Testis (tissue), 3 donors: ENCODE data around the gene MRM1. TPM values are rescaled to one million over a fixed set of nuclear protein-coding genes. Genes with fewer than 3 reads are reported as not detected.

Source experiments
- DNase-seq: peaks from one replicate; pipeline ENCODE4 v3.0.0-alpha.2; 2019
- H3K27ac ChIP-seq, 2 donors: fragments of 200-600 bp; sonication (generic); one replicate each; pipeline ENCODE4 v1.5.1; 2019
- H3K27me3 ChIP-seq: fragments of 200-600 bp; sonication (generic); one replicate; pipeline ENCODE4 v1.5.1; 2019
- H3K36me3 ChIP-seq: fragments of 200-600 bp; sonication (generic); one replicate; pipeline ENCODE4 v1.5.1; 2017; ENCODE audit warnings: low read depth; ENCODE audit errors: missing control alignments
- H3K4me1 ChIP-seq: fragments of 200-600 bp; sonication (generic); one replicate; pipeline ENCODE4 v1.5.1; 2019
- H3K4me3 ChIP-seq, 2 donors: fragments of 200-600 bp; sonication (generic); one replicate each; pipeline ENCODE4 v1.5.1; 2017 to 2019
- H3K9me3 ChIP-seq: fragments of 200-600 bp; sonication (generic); one replicate; pipeline ENCODE4 v1.5.1; 2017
- POLR2A ChIP-seq: fragments of 450-650 bp; IDR thresholded peaks from one replicate; pipeline ENCODE4 v1.6.1; 2017; ENCODE audit warnings: antibody characterized with exemption, mild to moderate bottlenecking, moderate library complexity
- WGBS, 2 donors: methylation state at CpG; one replicate each; pipeline ENCODE4 v1.1.5; 2018; 5-methylcytosine and 5-hydroxymethylcytosine counted together
- intact Hi-C: fragments of 100-400 bp; cut with DNase I; formaldehyde crosslinking; loops from one replicate; pipeline ENCODE4 v1.15.1; 2023; ENCODE audit warnings: low total_unique reads
- polyA plus RNA-seq: library from polyadenylated mRNA; stranded (reverse); fragments of 350-450 nt; fragmentation: Illumina TruSeq; extraction: RNeasy Lipid Tissue Mini Kit (QIAGEN cat#74804); gene quantifications from one replicate; pipeline ENCODE4 v1.2.3, GENCODE V29; 2014; ENCODE audit warnings: low read depth, low replicate concordance; ENCODE audit not compliant: insufficient read depth
- total RNA-seq, 2 donors: library from RNA; depleted of rRNA; stranded (reverse); fragments of >200 nt; gene quantifications; one replicate each; pipeline ENCODE4 v1.2.3, GENCODE V29; 2016
- TF ChIP-seq, protein P1 (sequence below), 3 experiments: fragments of 450-650 bp in 2 of 3; fragments of 200-600 bp in 1 of 3; sonication (generic) in 1 of 3; IDR thresholded peaks; one replicate each; pipeline ENCODE4 v1.5.1; 2016 to 2019; ENCODE audit warnings: antibody characterized with exemption in 3 of 3, mild to moderate bottlenecking in 2 of 3, moderate library complexity in 1 of 3

Gene MRM1
- total and polyA plus RNA-seq, 3 donors from 2014 or later, result 4.4 to 8.1 (median 7.6) TPM

DNA sequence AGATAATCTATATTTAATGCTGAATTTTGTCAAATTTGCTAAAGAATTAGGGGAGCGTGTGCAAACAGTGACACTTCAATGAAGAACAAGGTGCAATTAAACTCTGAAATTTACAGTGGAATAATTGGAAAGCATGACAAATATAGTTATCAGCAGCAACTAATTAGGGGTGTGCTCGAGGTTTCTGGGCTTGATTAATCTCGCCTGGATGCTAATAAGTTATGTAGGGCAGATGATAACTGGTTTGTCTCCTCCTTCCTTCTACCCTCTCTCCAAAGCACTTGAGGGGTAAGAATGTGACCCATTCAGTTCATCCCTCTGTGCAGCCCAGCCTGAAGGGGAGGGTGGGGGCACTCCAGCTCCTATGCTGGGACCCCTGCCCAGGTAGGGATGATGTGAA is 21.9 kb downstream of the MRM1 start:
- WGBS, 2 donors, result 64 to 83% methylated on average over 3 of the region's 3 CpGs
- no peaks in the 10 kb centered on the region for H3K36me3 ChIP-seq
- H3K4me1 ChIP-seq, result no peaks in the 10 kb centered on the region
- no peaks in the 10 kb centered on the region for H3K27me3 ChIP-seq
- DNase-seq, result no peak
- H3K9me3 ChIP-seq, result no peaks in the 10 kb centered on the region
- no peak overlapping the region for H3K4me3 ChIP-seq
- no peak overlapping the region for H3K27ac ChIP-seq
- intact Hi-C loops, result no loop called here
- TF ChIP-seq, protein P1, sequence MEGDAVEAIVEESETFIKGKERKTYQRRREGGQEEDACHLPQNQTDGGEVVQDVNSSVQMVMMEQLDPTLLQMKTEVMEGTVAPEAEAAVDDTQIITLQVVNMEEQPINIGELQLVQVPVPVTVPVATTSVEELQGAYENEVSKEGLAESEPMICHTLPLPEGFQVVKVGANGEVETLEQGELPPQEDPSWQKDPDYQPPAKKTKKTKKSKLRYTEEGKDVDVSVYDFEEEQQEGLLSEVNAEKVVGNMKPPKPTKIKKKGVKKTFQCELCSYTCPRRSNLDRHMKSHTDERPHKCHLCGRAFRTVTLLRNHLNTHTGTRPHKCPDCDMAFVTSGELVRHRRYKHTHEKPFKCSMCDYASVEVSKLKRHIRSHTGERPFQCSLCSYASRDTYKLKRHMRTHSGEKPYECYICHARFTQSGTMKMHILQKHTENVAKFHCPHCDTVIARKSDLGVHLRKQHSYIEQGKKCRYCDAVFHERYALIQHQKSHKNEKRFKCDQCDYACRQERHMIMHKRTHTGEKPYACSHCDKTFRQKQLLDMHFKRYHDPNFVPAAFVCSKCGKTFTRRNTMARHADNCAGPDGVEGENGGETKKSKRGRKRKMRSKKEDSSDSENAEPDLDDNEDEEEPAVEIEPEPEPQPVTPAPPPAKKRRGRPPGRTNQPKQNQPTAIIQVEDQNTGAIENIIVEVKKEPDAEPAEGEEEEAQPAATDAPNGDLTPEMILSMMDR (IDR thresholded peaks at IDR 0.05), result no peak
- TF ChIP-seq POLR2A, result no peak

DNA sequence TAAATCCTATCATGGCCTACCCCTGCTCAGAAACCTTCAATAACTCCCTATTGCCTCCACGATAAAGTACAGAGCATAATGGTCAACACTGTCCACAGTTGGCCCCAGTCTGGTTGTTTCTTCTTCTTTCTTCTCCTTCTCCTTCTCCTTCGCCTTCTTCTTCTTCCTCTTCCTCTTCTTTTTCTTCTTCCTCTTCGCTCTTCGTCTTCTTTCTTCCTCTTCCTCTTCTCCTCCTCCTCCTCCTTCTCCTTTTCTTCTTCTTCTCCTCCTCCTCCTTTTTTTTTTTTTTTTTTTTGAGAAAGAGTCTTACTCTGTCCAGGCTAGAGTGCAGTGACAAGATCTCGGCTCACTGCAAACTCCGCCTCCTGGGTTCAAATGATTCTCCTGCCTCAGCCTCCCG is 23.8 kb downstream of the MRM1 start:
- Histone ChIP-seq H3K9me3 (no peaks in the 10 kb centered on the region), H3K27ac (no peak overlapping the region), H3K36me3 (no peaks in the 10 kb centered on the region), H3K4me1 (no peaks in the 10 kb centered on the region), H3K27me3 (no peaks in the 10 kb centered on the region), H3K4me3 (no peak overlapping the region)
- no peak for TF ChIP-seq POLR2A
- no peak for DNase-seq
- 88 to 90% methylated on average over 7 of the region's 7 CpGs for WGBS, 2 donors
- intact Hi-C loops, result no loop called here

DNA sequence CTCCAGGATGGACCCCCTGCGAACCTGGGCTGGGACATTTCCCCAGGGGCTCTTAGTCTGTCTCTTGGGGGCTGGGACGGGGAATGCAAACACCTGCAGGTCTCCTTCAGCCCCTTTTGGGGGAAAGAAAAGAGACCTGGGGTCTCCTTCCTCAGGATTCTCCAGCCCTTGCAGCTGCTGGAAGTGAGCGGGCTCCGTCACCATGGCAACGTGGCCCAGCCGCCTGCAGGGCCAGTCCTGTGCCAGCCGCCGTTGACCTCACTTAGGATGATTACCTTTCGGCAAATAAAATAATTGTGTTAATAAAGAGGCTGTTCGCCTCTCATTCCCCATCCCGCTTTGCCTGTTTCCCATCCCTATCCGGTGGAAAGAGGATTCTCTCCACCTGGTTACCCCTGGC is 25.7 kb downstream of the MRM1 start:
- H3K27me3 ChIP-seq, result no peaks in the 10 kb centered on the region
- no peaks in the 10 kb centered on the region for H3K9me3 ChIP-seq
- 73 to 77% methylated on average over 12 of the region's 12 CpGs for WGBS, 2 donors
- H3K4me3 ChIP-seq, result no peak overlapping the region
- H3K27ac ChIP-seq, result no peak overlapping the region
- H3K36me3 ChIP-seq, result no peaks in the 10 kb centered on the region
- no peaks in the 10 kb centered on the region for H3K4me1 ChIP-seq
- no peak for DNase-seq
- intact Hi-C loops, result no loop called here
- no peak for TF ChIP-seq POLR2A
- TF ChIP-seq, protein P1 (IDR thresholded peaks at IDR 0.05), result no peak

DNA sequence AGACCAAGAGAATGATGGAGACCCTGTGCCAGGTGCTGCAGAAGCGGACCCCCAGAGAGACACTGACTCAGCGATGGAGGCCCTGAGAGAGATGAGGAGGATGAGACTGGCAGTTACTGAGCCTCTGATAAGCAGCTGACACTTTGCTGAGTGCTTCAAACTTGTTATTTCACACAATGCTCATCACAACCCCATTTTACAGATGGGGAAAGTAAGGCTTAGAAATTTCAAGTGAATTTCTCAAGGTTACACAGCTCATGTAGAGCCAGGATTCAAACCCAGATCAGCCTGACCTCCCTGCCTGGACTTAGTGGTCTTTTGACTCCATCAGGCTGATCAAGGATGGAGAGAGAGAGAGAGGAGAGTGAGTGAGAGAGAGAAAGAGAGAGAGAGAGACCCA is 27.2 kb downstream of the MRM1 start:
- no peak for DNase-seq
- WGBS, 2 donors, result 97 to 100% methylated on average over 2 of the region's 2 CpGs
- no peaks in the 10 kb centered on the region for H3K27me3 ChIP-seq
- H3K36me3 ChIP-seq, result no peaks in the 10 kb centered on the region
- intact Hi-C loops, result no loop called here
- H3K4me1 ChIP-seq, result no peaks in the 10 kb centered on the region
- TF ChIP-seq, protein P1 (IDR thresholded peaks at IDR 0.05), result no peak
- TF ChIP-seq POLR2A, result no peak
- H3K4me3 ChIP-seq, result no peak overlapping the region
- no peaks in the 10 kb centered on the region for H3K9me3 ChIP-seq
- no peak overlapping the region for H3K27ac ChIP-seq

DNA sequence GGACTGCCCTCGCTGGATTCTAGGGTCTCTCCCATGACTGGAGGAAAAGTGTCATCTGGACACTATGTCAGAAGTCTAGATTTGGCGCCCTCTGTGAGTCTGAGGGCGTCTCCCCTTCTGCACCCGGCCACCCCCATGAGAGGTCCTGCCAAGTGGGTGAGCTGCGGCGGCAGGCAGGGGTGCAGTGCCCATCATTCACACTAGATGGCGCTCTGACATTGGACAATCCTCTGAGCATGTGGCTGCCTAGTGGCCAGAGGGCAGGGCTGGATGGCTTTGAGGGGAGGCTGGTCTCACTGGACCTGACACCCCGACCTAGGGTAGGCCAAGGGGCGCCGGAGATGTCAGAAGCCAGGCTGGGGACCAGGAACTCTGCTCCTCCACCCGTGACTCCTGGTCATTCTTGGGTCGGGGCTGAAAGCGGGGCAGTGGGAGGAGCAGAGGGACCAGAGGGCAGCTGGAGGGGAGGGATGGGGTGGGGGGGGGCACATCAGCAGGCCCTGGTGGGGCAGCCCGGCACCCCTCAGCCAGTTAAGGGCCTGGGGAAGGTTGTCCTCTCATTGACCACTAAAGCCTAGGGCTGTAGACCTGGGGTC is 28.0 kb downstream of the MRM1 start:
- intact Hi-C loops, result no loop called here
- Histone ChIP-seq H3K36me3 (no peaks in the 10 kb centered on the region), H3K27me3 (no peaks in the 10 kb centered on the region), H3K4me1 (no peaks in the 10 kb centered on the region), H3K4me3 (no peak overlapping the region), H3K9me3 (no peaks in the 10 kb centered on the region), H3K27ac (no peak overlapping the region)
- 39 to 44% methylated on average over 3 to 14 of the region's 14 CpGs for WGBS, 2 donors
- no peak for TF ChIP-seq POLR2A
- TF ChIP-seq, protein P1 (IDR thresholded peaks at IDR 0.05), result peak; percentile 92 to 99 (median 93)
- peak; percentile 87 for DNase-seq
